GM11168 (cell line): ENCODE results near the gene ZNF263.

Experiments
- in situ Hi-C: fragments of 300-500 bp; cut with MboI; formaldehyde crosslinking; loops from one replicate; pipeline ENCODE4 v1.12.0; 2022; ENCODE audit warnings: low sequenced_read_pairs; ENCODE audit not compliant: unreplicated experiment

The ZNF263 gene

DNA sequence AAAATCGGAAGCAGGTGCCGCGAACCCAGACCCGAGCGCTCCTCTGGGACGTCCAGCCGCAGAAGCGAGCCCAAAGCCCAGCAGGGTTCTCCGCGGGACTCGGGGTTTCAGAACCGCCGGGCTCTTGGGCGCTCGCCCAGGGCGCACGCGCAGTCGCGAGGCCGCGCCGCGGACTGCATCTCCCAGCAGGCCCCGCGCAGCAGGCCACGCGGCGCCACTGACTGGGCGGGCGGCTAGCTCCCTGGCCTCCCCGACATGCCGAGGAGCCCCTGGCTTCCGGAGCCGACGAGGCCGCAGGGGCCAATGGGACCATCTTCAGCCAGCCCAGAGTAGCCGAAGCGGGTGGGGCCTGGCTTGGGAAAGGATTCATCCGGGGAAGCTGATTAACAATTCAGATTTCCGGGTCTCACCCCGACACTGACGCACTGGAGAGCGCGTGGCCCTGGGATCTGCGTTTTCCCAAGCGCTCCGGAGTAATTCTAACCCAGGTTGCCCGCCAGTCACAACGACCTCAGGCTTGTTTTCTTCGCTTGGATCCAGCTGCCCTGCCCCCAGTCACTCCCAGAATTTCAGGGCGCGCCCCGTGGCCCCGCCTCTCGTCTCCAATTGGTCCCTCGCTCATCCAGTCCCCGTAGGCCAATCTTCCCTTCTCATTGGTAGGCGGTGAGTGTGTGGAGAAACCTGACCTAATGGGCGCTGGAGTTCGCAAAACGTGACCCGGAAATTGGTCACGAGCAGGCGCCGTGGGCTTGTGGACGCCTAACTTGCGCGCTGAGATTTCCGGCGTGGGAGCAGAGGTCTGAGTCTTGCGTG, at the start of gene ZNF263:
Gene ZNF263 (plus strand): TSS at position 762 of the 813 bp plus-strand sequence. CDS start 328 bp downstream, outside the sequence.
- in situ Hi-C loops, result no loop called here

DNA sequence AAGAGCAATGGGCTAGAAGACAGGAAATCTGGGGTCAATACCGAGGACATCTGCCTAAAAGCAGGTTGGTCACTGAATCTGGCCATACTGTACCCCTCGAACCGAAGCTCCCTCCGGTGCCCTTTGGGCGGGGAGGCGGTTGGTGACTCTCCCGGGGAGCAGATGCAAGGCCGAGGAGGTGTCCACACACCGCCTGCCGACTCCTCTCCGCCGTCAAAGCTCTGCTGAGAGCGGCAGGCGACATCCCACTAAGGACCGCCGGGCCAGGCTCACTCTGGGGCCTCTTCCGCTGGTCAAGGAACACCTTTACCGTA, 48.8 kb upstream of the ZNF263 start:
- in situ Hi-C loops, result no loop called here

DNA sequence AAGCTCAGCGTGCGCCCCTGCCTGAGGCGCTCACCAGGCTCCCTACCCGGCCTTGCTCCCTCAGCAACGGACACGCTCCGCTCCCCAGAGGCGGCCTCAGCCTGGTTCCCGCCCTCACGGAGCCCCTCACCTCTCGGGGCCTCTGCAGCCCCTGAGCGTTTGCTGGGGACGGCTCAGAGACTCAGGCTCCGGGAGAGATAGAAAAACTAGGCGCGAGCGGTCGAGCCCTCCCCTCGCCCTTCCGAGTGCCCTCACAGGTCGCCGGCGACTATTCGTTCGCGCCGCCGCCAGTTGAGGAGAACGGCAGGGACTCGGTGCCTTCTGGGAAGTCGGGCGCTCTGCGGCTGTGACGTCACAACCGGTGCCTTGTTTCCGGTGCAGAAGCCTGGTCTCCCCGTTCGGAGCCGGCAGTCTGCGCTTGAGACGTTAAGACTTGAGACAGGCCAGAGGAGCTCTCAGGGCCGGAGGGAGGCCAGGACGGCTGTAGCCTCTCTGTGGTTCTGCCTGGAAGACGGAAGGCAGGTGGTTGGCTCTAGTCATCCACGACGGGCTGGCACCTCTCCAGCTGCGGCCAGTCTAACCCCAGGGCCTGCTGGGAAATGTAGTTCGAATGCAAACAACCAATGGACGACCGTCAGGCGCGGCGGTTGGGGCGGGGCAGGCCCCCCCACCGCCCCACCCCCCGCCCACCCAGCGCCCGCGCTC, 48.3 kb upstream of the ZNF263 start, which contains the start of gene ZNF200:
Gene ZNF200 (minus strand): TSS at position 302 of the 705 bp plus-strand sequence. CDS start 1,403 bp downstream, outside the sequence.
- in situ Hi-C loops, result no loop called here

DNA sequence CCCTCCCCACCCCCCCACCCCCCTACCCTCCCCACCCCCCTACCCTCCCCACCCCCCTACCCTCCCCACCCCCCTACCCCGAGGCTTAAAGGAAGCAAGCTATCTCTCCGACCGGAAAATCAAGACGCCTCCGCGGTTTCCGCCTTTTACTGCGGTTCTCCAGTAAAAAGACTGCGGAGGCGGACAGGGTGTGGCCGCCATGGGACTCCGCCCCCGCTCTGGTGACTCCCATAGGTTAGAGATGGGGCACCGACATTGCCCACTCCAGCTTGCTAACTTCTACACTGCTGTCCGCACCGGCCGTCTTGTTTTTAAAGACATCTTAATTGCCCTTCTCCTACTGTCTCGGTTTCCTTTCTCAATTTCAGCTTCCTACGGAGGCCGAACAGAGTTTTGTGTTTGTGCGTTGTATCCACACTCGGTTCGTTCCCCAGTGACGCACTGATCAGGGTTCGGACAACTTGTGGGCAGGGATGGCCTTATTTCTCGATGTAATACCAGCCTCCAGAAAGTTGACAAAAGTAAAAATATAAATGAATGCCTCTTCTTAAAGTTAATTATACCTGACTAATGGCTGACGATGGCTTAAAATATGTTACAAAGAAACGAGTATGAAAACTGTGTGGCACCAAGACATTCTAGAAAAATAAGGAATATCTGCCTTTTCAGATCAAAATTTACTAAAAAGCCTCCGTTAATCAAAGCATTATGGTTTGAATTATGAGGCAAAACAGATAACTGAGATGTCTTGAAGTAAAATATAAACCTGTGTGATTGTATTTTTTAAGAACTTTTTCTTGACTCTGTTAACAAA, 47.2 kb upstream of the ZNF263 start:
- in situ Hi-C loops, result no loop called here

DNA sequence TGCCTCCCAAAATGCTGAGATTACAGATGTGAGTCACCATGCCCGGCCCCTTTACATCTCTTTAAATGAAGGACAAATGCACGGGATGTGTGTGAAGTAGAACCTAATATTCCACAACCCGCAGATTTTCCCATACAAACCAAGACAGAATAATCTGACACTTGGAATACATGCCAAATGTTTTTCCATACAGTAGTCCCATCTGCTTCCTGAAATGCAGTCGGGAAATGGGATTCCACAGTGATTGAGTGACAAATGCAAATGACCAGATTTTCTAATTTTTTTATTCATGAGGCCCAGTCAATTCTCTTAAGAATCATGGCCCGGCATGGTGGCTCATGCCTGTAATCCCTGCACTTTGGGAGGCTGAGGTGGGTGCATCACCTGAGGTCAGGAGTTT, 41.5 kb upstream of the ZNF263 start:
- in situ Hi-C loops, result no loop called here

DNA sequence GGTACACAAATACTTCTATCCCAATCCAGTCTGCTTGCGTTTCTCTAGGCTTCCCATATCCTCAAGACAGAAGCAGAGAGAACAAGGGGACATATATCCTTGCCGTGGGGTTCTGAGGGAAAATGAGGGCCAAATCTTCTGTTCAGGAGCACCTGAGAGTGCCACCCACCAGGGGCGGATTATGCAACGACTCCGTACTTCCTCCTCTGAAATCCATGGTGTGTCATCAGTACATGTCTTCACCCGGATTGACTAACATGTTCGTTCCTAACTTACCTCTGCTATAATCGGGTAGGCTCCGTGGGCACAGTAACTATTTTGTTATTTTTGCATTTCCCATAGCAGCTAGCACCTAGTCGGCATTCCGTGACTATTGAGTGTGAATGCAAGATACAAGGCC, 40.6 kb upstream of the ZNF263 start:
- in situ Hi-C loops, result no loop called here

DNA sequence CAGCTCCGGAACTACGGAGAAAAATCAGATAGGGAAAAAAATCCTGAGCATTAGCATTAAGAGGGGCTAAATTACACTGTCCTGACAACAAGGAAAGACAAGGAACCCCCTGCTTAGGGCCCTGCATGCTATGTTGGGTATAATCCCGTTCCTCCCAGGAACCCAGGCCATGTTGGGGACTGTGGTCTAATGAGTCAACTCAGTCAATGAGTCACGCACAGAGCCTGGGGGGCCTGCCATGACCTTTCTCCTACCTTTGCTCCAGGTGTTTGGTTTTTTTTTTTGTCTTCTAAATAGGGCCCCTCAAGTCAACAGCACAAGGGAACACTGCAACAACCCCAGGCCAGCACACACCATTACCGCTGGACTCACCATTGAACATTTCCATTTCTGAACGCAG, 39.4 kb upstream of the ZNF263 start:
- in situ Hi-C loops, result no loop called here

DNA sequence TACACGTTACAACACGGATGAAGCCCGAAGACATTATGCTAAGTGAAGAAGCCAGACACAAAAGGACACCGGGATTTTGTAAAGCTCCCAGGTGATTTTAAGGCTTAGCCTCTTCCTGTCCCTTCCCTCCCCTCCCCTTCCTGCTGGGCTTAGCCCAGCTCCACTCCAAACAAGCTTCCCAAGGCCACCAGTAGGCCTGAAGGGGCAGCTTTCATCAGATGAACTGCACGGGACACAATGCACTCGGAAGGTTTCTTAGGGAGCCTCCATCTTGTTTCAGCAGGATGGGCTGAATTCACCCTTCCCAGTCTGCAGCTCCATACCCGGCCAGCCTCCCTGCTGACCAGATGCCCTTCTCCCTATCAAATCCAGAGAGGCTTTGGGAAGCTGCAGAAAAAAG, 37.3 kb upstream of the ZNF263 start:
- in situ Hi-C loops, result no loop called here

DNA sequence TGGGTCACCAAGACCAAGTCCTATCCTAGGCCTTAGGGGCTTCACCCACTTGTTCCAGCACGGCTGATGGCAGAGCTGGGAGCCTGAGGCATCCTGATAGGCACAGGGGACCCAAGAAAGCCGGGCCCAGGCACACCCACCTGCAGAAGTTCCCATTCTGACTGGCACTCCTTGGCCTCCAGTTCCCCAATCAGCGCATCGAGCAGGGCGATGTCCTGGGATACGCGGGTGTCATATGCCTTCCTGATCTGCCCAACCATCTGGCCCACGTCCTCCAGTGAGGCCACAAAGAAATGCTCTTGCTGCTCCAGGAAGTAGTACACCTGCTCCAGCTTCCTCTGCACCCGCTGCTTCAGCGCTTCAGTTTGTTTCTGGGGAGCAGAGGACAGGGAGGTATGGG, 36.4 kb upstream of the ZNF263 start:
- in situ Hi-C loops, result no loop called here

DNA sequence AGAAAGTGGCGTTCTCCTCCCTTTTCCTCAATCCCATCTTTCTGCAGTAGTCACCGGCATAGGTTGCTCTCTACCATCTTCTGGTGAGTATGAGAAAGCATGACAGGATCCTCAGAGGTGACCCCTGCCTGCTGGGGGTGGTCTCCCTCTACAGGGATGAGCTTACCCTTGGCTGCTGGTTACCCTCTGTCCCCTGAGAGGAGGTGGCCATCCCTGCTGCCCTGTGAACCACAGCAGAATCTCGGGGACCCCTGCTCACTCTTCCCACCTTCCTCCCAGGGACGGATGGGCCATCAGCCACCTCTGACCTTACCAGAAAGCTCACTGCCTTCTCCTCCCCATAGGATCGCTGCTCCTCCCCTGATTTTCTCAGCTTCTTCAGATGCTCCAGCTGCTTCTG, 34.7 kb upstream of the ZNF263 start:
- in situ Hi-C loops, result no loop called here

DNA sequence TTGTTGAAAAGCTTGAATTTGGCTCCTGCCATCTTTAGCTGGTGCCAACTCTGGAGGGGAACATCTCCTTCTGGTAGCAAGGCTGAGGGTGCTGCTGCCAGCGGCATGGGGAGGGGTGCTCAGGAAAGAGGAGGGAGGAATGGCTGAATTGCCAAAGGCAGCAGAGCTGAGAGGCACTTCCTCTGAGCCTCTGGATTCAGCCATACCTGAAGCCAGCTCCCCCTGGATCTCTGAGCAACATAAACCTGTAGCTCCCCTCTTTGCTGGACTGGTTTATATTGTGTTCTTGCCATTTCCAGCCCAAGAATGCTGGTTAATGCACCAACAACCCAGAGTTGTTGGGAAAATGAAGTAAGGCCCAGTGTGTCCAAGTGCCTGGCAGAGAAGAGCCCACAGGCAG, 34.3 kb upstream of the ZNF263 start:
- in situ Hi-C loops, result no loop called here

DNA sequence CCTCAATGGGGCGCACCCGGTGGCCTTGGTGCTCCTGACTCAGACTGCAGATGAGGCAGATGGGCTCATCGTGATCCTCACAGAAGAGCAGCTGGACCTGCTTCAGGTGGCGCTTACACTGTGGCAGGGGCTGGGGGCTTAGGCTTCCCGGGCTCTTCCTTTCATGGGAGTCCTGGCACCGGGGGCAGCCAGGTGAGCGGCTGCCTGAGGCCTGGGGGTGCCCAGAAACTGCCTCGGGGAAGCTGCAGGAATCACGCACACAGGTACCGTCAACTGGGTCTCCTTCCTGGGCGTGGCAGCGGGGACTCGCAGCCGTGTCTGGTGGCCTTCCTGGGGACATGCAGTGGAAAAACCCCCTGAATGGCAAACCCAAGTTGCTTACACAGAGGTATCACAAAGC, 33.8 kb upstream of the ZNF263 start:
- in situ Hi-C loops, result no loop called here

DNA sequence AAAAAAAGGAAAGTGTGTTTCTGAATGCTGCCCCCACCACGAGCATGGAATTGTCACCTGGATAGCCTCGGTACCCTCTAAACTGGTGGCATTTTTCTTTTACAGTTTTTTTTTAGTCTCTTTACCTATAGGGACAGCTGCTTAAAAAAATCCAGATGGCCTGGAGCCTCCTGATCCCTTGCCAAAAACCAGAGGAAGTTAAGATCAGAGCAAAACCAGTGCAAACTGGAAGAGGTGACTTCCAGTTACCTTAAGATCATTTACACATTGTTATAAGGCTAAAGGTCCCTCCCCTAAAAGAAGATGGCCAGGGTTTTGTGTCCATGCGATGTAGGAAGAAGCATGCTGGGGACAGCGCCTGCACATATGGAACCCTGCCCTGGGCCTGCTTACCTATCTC, 30.3 kb upstream of the ZNF263 start:
- in situ Hi-C loops, result no loop called here

DNA sequence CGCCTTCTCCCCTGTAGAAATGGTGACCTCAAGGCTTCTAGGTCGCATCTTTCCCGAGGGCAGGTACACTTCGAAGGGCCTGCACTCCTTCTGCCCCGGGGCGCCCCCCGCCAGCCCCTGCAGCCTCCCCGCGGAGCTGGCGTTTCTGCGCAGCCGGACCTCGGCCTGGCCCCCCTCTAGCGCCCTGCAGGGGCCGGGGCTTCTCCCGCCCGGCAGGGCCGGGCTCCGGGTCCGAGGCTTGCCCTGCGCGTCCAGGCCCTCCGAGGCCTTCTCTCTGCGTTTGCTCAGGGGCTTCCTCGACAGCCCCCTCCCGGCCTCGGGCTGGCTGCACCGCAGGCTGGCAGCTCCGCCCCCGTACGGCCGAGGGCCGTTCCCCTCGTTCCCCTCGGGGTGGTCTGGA, 29.0 kb upstream of the ZNF263 start:
- in situ Hi-C loops, result no loop called here

DNA sequence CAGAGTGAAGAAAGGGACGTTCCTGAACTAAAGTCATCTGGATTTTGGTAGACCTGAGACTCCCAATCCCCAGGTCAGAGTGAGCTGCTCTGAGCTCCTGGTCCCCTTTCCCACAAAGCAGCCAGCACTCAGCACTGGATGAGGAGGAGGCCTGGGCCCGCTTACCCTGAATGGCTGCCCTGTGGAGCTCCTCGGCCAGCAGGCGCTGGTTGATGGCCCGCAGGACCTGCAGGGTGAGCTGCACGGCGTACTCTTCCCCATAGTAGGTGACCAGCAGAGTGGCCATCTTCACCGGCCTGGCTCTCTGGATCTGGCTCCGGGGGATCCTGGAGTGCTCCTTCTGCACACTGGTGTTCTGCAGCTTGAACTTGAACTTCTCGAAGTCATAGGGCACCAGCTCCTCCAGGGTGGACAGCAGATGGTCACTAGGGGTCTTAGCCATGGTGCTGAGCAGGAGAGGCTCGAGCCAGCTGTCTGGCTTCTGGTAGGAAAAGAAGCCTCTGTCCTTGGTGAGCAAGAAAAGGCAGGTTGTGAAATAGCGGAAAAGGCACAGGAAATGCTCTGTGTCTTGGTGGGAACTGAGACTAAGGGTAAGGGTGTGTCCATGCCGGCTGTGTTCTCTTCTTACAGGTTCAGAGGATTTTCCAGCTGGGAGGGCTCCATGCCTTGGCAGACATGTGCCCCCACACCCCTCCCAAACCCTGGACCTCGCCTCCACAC, 27.0 kb upstream of the ZNF263 start, which contains the start of gene MEFV:
Gene MEFV (minus strand): TSS at position 488 of the 720 bp plus-strand sequence. CDS start 46 bp downstream, at position 442.
- in situ Hi-C loops, result no loop called here

DNA sequence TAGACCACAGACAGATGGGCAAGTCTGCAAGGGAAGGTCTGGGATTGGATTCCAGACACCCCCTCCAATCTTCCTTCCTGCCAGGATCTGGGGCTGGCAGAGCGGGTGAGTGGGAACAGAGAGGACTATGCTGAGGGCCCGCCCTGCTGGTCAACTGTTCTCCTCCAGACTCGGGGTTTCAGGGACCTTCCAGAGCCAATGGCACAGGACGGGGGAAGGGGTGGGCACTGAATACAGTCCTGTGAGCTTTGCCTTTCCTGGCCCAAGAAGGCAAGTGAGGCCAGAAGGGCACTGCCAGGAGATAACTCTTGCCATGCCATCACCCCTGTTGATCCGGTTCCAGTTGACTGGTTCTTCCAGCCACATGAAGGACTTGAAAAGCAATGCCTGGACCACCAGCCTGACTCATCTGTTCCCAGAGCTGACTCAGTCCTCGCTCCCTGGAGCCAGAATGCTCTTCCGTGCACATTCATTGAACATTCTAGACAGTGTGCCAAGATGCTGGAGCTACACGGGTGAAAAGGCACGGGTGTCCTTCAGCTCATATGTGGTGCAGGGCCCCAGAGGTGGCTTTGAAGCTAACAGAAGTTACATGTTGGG, 26.3 kb upstream of the ZNF263 start:
- in situ Hi-C loops, result no loop called here

DNA sequence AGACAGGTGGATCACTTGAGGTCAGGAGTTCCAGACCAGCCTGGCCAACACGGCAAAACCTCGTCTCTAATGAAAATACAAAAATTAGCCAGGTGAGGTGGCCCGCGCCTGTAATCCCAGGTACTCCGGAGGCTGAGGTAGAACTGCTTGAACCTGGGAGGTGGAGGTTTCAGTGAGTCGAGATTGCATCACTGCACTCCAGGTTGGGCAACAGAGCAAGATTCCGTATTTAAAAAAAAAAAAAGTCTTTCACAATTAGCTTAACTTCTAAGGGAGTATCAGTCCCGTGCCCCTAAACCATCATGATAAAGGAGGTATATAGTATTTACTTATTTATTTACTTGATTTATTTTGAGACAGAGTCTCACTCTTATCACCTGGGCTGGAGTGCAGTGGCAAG, 23.5 kb upstream of the ZNF263 start:
- in situ Hi-C loops, result no loop called here

DNA sequence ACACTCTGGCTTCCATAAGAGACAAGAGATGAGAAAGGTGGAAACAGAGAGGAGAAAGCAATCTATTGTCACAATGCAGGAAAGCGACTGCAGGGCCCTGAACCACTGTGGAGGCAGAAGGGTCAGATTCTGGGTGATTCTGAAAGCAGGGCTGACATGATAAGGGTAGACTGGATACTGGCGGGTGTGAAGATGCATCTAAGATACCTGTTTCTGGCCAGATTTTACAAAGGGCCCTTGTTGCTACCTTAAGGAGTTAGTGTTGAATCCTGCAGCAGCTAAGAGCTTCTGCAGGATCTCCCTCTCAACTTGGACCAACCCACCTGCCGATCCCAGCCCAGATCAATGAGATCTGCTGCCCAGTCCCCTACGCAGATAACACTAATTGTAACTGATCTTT, 20.8 kb upstream of the ZNF263 start:
- in situ Hi-C loops, result no loop called here

DNA sequence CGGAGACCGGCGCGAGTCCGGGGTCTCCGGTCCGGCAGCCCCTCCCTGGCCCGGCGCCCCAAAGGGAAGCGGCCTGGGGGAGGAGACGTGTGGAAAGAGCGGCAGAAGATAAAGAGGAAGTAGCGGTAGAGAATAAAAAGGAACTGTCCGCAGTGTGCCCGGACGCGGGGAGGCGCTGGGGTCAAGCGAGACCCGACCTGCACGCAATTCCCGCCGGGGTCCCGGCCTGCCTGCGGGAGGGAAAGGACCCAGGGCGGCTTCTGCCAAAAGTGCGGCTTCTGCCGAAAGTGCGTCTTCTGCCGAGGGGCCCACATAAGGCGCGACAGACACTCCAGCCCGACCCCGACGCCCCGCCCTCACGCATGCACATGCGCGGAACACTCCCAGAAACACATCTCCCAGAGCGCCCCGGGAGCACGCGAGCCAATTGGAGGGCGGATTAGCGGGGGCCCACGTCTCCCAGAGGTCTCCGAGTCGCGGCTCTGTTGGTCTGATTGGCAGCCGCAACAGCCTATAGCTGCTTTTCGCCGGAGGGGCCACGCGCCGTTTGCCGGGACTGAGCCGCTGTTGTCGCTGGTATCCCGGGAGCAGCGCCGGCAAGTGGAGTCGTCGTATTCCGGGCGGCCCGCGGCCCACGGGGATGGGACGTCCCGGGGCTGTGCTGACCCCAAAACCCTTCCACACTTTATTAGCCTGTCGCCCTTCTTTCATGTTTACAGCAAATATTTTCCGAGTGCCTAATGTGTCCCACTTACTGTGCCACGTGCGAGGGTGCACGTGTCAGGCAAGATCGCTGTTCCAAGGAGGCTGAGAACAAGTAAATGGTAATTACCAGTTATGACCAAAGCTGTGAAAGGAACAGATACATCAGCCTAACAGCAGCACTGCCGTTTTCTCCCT, 18.9 kb upstream of the ZNF263 start:
- in situ Hi-C loops, result no loop called here
